GM21381 (cell line): ENCODE measurements around the gene IDE.
"Not testable (repeated sequence)": the region's sequence is repeated elsewhere in the genome, so short reads cannot be mapped to it uniquely, and the experiment has no call there.

ENCODE experiments used
- ATAC-seq: cut with Tn5 transposase; IDR thresholded peaks from one replicate; pipeline ENCODE4 v1.9.1; 2021; ENCODE audit warnings: mild to moderate bottlenecking, moderate library complexity; ENCODE audit not compliant: unreplicated experiment

IDE gene

GRCh38 chr10:92492748-92493240 is 81.1 kb downstream of the IDE start:
- ATAC-seq: no peak

- ATAC-seq: no peak
These were observed 83.5 kb downstream of the IDE start for GRCh38 chr10:92490387-92490786.

- ATAC-seq: no peak
These were observed 87.3 kb downstream of the IDE start for GRCh38 chr10:92486637-92487036.

GRCh38 chr10:92483539-92483938 is 90.4 kb downstream of the IDE start:
- ATAC-seq: no peak

- no peak for ATAC-seq
These were observed 93.5 kb downstream of the IDE start for GRCh38 chr10:92480413-92480812.

DNA sequence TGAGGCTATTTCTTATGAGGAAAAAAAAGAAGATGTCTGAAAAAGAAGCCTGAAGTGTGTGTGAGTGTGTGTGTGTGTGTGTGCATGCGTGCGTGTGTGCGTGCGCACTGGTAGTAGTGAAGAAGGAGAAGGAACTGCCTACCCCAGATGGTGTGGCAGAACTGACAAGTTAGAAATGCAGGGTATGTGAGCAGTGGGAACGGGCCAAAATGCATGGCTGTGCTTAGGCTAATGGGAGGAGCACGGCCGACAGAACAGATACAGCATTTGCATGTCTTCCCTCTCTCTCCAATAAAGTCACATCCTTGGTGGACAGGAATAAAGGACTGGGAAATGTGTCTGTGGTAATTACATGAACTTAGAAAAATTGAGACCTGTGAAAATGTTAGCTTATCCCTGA is 94.3 kb downstream of the IDE start:
- ATAC-seq: no peak

DNA sequence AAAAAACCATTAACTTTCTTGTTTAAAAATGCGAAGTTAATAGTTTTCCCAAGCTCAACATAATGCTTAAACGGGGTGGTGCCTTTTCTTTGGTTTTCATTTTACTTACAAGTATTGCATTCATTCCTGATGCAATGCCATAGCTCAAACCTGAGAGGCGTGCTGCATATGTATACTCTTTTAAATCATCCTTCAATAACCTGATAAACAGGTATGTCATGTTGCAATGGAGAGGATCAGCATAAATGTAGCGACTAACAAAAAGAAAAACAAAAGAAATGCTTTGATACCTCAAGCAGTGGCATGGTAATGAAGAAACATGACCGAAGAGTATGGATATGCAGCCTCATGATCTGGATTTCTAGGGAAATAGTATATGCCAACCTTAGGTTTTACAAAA is 95.4 kb downstream of the IDE start:
- no peak for ATAC-seq

- no peak for ATAC-seq
These were observed 98.5 kb downstream of the IDE start for GRCh38 chr10:92475357-92475868.

DNA sequence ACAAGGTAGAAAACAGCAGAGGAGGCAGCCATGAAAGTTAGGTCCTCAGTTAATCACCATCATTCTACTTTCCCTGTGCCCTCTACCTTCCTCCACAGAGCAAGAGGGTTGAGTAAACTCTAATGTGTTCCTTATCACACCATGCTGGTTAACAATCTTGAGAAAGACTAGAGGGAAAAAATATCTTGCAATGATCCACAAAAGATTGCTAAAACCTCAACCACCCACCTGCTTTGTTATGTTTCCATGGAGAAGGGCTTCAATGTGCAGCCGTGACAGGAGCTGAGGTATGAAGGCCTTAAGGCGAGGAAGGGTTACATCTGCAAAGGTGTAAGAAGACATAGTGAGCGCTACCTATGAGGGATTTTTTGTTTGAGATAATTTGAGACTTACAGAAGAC is 103.9 kb downstream of the IDE start:
- no peak for ATAC-seq

DNA sequence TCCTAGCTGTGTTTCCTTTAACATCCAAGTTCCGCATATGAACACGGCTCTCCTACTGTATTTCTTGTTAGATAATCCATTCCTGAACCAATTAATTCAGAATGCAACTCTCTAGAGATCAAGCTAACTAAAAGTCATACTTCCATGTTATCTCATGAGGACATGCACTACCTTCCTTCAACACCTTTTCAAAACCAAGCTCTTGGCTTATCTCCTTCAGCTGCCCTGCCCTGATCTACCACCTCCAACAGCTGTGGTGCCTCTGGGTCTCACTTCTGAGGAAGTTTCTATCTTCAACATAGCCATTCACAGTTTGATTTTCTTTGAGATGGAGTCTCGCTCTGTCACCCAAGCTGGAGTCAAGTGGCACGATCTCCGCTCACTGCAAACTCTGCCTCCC is 109.5 kb downstream of the IDE start:
- ATAC-seq: no peak

DNA sequence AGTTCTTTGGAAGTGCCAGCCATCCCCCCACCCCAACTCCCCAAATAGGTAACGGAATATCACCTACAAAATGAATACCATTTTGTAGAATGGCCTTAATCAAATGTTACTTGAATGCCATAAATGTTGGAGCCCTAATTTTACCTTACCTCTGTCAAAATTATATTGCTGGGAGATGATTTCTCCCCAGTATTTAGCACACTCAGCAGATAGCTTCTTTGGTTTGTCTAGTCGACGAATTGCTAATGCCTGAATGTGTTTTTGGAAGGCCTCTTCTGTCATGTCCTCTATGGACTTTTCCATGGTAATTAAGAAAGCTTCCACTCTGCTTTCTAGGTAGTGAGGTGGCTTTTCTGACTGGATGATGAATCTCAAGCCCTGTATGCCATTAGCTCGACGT is 110.3 kb downstream of the IDE start:
- ATAC-seq: no peak

GRCh38 chr10:92454955-92455354 is 118.9 kb downstream of the IDE start:
- not testable (repeated sequence) for ATAC-seq

DNA sequence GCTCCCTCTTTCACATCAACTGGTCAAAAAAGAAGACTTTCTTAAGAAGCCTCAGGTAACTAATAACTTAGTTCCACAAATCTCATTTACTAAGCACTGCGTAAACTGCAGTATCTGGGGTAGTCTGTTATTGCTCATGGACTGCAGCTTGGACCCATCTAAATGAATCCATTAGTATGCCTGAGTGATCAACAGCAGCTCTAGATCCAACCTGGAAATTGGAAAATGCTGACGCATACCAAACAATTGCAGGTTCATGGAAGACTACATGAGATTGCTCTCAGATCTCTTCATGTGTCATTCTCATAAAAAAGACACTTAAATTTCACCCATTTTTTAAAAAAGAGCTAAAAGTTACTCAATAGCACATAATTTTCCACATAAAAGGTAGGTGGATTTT is 121.6 kb downstream of the IDE start:
- ATAC-seq: no peak

DNA sequence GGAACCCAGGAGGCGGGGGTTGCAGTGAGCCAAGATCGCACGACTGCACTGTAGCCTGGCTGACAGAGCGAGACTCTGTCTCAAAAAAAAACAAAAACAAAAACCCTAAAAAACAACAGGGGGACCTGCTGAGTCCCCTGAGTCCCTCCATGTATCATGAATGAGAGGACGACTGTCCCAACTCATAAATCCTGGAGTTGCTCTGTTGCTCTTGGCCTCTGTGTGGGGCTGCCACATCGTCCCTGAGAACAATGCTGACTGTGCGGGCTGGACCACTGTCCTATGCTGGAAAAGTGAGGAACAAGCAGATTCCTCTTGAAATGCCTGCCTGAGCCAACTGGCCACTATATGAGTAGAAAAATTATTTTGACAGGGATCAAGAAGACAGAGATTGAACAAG is 122.5 kb downstream of the IDE start:
- ATAC-seq: no peak

DNA sequence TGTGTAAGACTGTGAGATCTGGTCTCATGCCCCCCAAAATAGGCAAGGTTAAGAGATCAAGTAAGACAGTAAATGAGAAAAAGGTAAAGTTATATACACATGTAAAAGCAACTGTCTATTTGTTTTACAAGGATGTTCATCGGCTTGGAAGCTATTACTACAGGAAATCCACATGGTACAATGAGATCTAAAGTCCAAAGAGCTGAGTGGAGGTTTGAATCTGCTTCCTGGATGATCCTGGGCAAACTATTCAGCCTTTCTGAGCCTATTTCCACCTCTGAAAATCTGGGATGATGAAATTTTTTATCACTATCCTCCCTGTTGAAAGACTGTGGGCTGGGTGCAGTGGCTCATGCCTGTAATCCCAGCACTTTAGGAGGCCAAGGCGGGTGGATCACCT is 123.0 kb downstream of the IDE start:
- no peak for ATAC-seq

- no peak for ATAC-seq
These were observed 133.3 kb downstream of the IDE start for GRCh38 chr10:92440578-92440977.

DNA sequence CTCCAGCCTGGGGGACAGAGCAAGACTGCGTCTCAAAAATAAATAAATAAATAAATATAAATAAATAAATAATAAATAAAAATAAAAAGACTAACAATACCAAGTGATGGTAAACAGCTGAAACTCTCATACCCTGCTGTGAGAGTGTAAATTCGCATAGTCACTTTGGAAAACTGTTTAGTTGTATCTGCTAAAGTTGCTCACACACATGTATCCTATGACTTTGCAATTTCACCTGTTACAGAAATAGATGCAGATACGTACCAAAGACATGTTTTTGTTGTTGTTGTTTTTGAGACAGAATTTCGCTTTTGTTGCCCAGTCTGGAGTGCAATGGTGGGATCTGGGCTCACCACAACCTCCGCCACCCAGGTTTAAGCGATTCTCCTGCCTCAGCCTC is 135.7 kb downstream of the IDE start:
- no peak for ATAC-seq

DNA sequence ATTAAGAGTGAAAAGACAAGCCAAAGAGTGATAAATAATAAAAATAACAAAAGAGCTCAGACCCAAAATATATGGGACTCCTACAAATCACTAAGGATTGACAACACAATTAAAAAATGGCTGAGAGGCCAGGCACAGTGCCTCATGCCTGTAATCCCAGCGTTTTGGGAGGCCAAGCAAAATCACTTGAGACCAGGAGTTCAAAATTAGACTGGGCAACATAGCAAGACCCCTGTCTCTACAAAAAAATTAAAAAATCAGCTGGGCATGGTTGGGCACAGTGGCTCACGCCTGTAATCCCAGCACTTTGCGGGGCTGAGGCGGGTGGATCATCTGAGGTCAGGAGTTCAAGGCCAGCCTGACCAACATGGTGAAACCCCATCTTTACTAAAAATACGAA is 137.3 kb downstream of the IDE start:
- ATAC-seq: no peak

DNA sequence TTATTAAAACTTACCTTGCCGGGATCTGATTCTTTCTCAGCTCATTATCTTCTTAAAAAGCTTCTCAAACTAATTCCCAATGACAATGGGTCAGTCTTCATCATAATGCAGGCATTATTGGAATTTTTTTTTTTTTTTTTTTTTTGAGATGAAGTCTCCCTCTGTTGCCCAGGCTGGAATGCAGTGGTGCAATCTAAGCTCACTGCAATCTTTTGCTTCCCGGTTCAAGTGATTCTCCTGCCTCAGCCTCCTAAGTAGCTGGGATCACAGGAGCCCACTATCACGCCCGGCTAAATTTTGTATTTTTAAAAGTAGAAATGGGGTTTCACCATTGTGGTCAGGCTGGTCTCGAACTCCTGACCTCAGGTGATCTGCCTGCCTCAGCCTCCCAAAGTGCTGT is 137.8 kb downstream of the IDE start:
- ATAC-seq: not testable (repeated sequence)

GRCh38 chr10:92434385-92434784 is 139.5 kb downstream of the IDE start:
- ATAC-seq: no peak

DNA sequence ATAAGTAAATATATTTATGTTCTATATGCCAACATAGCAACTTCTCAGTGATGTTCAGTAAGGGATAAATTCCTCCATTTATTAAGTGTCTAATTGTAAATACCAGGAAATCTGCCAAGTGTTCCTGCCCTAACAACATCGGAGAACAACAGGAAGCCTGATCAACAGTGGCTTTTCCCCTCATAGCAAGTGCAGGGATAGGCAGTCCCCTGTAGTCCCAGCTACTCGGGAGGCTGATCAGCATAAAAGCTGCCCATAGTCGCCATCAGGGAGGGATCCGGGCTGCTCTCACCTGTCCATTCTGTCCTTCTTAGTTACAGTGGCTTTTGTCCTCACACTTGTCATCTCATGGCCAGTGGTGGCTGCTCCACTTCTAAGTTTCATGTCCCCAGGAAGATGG is 141.3 kb downstream of the IDE start:
- no peak for ATAC-seq

- ATAC-seq: no peak
These were observed 143.8 kb downstream of the IDE start for GRCh38 chr10:92430103-92430502.

DNA sequence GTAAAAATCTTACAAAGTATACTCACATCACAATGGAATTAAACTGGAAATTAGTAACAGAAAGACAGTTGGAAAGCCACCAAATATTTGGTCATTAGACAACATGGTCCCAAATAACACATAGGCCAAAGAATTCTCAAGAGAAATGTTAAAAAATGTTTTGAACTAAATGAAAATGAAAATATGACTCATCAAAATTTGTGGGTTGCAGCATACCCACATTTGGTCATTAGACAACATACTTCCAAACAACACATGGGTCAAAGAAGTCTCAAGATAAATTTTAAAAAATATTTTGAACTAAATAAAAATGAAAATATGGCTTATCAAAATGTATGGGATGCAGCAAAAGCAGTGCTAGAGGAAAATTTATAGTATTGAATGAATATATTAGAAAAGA is 152.3 kb downstream of the IDE start:
- ATAC-seq: no peak
